Measurements from ENCODE around the gene LRRN2.
A peak's percentile ranks its signal among the peaks of the same experiment; 100 is the strongest.

LRRN2 gene

GRCh38 chr1:204600203-204600602, 85.3 kb downstream of the LRRN2 start:
- no peak for DNase-seq (ENCODE audit: low read depth)

GRCh38 chr1:204599596-204599995, 85.9 kb downstream of the LRRN2 start:
- no peak for DNase-seq (ENCODE audit: low read depth)

- DNase-seq (ENCODE audit: low read depth): no peak
Observed at GRCh38 chr1:204599098-204599497, 86.4 kb downstream of the LRRN2 start.

GRCh38 chr1:204598319-204598969, 87.1 kb downstream of the LRRN2 start:
- no peak for DNase-seq (ENCODE audit: low read depth)

GRCh38 chr1:204592246-204592948, 93.1 kb downstream of the LRRN2 start:
- no peak for DNase-seq (ENCODE audit: low read depth)

GRCh38 chr1:204591473-204592090, 94.0 kb downstream of the LRRN2 start:
- peak; percentile 51 for DNase-seq (ENCODE audit: low read depth)

- DNase-seq (ENCODE audit: low read depth): peak; percentile 11
Observed at GRCh38 chr1:204589409-204590038, 96.0 kb downstream of the LRRN2 start.

GRCh38 chr1:204588826-204589225, 96.7 kb downstream of the LRRN2 start:
- no peak for DNase-seq (ENCODE audit: low read depth)

GRCh38 chr1:204587621-204588020, 97.9 kb downstream of the LRRN2 start:
- no peak for DNase-seq (ENCODE audit: low read depth)

GRCh38 chr1:204584699-204585372, 100.7 kb downstream of the LRRN2 start:
- DNase-seq (ENCODE audit: low read depth): no peak

GRCh38 chr1:204583909-204584632, 101.5 kb downstream of the LRRN2 start:
- no peak for DNase-seq (ENCODE audit: low read depth)

GRCh38 chr1:204581759-204582158, 103.8 kb downstream of the LRRN2 start:
- DNase-seq (ENCODE audit: low read depth): no peak

GRCh38 chr1:204580862-204581261, 104.7 kb downstream of the LRRN2 start:
- DNase-seq (ENCODE audit: low read depth): no peak

GRCh38 chr1:204579681-204580080, 105.9 kb downstream of the LRRN2 start:
- no peak for DNase-seq (ENCODE audit: low read depth)

GRCh38 chr1:204578867-204579664, 106.5 kb downstream of the LRRN2 start:
- DNase-seq (ENCODE audit: low read depth): no peak

GRCh38 chr1:204577794-204578478, 107.6 kb downstream of the LRRN2 start:
- DNase-seq (ENCODE audit: low read depth): no peak

GRCh38 chr1:204576422-204576821, 109.1 kb downstream of the LRRN2 start:
- DNase-seq (ENCODE audit: low read depth): no peak

- DNase-seq (ENCODE audit: low read depth): no peak
Observed at GRCh38 chr1:204575221-204576190, 110.0 kb downstream of the LRRN2 start.

GRCh38 chr1:204574865-204575163, 110.7 kb downstream of the LRRN2 start:
- DNase-seq (ENCODE audit: low read depth): no peak

All from HS-27A (cell line).